H9 (cell line): ENCODE measurements around the gene VANGL2. TPM values are rescaled to one million over a fixed set of nuclear protein-coding genes. Genes with fewer than 3 reads are reported as not detected.

ENCODE experiments used
- DNase-seq: peaks from one replicate; pipeline ENCODE4 v3.0.0-alpha.2; 2017
- H2AFZ ChIP-seq: one replicate; pipeline ENCODE4 v1.6.1; 2013; ENCODE audit warnings: mild to moderate bottlenecking, low read length, control low read depth, moderate library complexity
- H2AK5ac ChIP-seq: 2 replicates; pipeline ENCODE4 v1.6.1; 2013; ENCODE audit warnings: low read length, control low read depth, mixed read lengths; ENCODE audit not compliant: insufficient read length
- H2BK120ac ChIP-seq: one replicate; pipeline ENCODE4 v1.6.1; 2013; ENCODE audit warnings: low read depth, mild to moderate bottlenecking, low read length, control low read depth, inconsistent platforms; ENCODE audit not compliant: poor library complexity, severe bottlenecking
- H2BK12ac ChIP-seq: 2 replicates; pipeline ENCODE4 v1.6.1; 2013; ENCODE audit warnings: low read length, control low read depth, mixed read lengths, low read depth; ENCODE audit not compliant: insufficient read length
- H2BK15ac ChIP-seq: 2 replicates; pipeline ENCODE4 v1.6.1; 2013; ENCODE audit warnings: low read depth, low read length, control low read depth
- H2BK20ac ChIP-seq: one replicate; pipeline ENCODE4 v1.6.1; 2013; ENCODE audit warnings: low read depth, mild to moderate bottlenecking, low read length, control low read depth, inconsistent platforms; ENCODE audit not compliant: poor library complexity, severe bottlenecking
- H2BK5ac ChIP-seq: 2 replicates; pipeline ENCODE4 v1.6.1; 2013; ENCODE audit warnings: low read length, control low read depth, mixed read lengths; ENCODE audit not compliant: insufficient read length
- H3K14ac ChIP-seq: 2 replicates; pipeline ENCODE4 v1.6.1; 2013; ENCODE audit warnings: low read length, control low read depth; ENCODE audit not compliant: insufficient read depth
- H3K18ac ChIP-seq: 2 replicates; pipeline ENCODE4 v1.6.1; 2013; ENCODE audit warnings: low read depth, mild to moderate bottlenecking, mixed read lengths, low read length, control low read depth; ENCODE audit not compliant: insufficient read length
- H3K23ac ChIP-seq: 2 replicates; pipeline ENCODE4 v1.6.1; 2013; ENCODE audit warnings: low read length, control low read depth, mixed read lengths, low read depth; ENCODE audit not compliant: insufficient read length
- H3K23me2 ChIP-seq: 2 replicates; pipeline ENCODE4 v1.6.1; 2013; ENCODE audit warnings: low read depth, mild to moderate bottlenecking, mixed read lengths, low read length, control low read depth; ENCODE audit not compliant: insufficient read length, poor library complexity, severe bottlenecking
- H3K27ac ChIP-seq: 2 replicates; pipeline ENCODE4 v1.5.1; 2013; ENCODE audit warnings: low read length, control low read depth, mixed read lengths, low read depth; ENCODE audit not compliant: insufficient read length
- H3K27me3 ChIP-seq: 2 replicates; pipeline ENCODE4 v1.6.1; 2013; ENCODE audit warnings: low read length, control low read depth, inconsistent platforms; ENCODE audit not compliant: insufficient read depth
- H3K4ac ChIP-seq: 2 replicates; pipeline ENCODE4 v1.6.1; 2013; ENCODE audit warnings: low read depth, mild to moderate bottlenecking, control low read depth, inconsistent platforms, low read length, moderate library complexity
- H3K4me1 ChIP-seq: 2 replicates; pipeline ENCODE4 v1.6.1; 2013; ENCODE audit warnings: low read length, control low read depth, inconsistent platforms; ENCODE audit not compliant: insufficient read depth
- H3K4me2 ChIP-seq: 2 replicates; pipeline ENCODE4 v1.6.1; 2013; ENCODE audit warnings: low read length, control low read depth, mixed read lengths; ENCODE audit not compliant: insufficient read length, insufficient read depth
- H3K56ac ChIP-seq: 2 replicates; pipeline ENCODE4 v1.6.1; 2013; ENCODE audit warnings: low read depth, mild to moderate bottlenecking, mixed read lengths, low read length, control low read depth; ENCODE audit not compliant: insufficient read length
- H3K79me1 ChIP-seq: 2 replicates; pipeline ENCODE4 v1.6.1; 2013; ENCODE audit warnings: low read depth, mild to moderate bottlenecking, moderate library complexity, low read length, control low read depth, inconsistent platforms; ENCODE audit not compliant: insufficient read depth, poor library complexity, severe bottlenecking
- H3K79me2 ChIP-seq: 2 replicates; pipeline ENCODE4 v1.6.1; 2013; ENCODE audit warnings: low read length, control low read depth, inconsistent platforms; ENCODE audit not compliant: insufficient read depth
- H3K9ac ChIP-seq: 2 replicates; pipeline ENCODE4 v1.6.1; 2013; ENCODE audit warnings: low read length, control low read depth, mixed read lengths; ENCODE audit not compliant: insufficient read length; ENCODE audit errors: extremely low read depth
- H3K9me3 ChIP-seq: one replicate; pipeline ENCODE4 v1.6.1; 2013; ENCODE audit warnings: low read depth, low read length, inconsistent platforms; ENCODE audit not compliant: control insufficient read depth
- H3T11ph ChIP-seq: one replicate; pipeline ENCODE4 v1.6.1; 2013; ENCODE audit warnings: mild to moderate bottlenecking, low read length, control low read depth, inconsistent platforms
- H4K20me1 ChIP-seq: one replicate; pipeline ENCODE4 v1.6.1; 2013; ENCODE audit not compliant: control insufficient read depth, insufficient read length, insufficient read depth
- H4K5ac ChIP-seq: 2 replicates; pipeline ENCODE4 v1.6.1; 2013; ENCODE audit warnings: low read depth, mild to moderate bottlenecking, mixed read lengths, low read length, control low read depth; ENCODE audit not compliant: insufficient read length
- H4K8ac ChIP-seq: replicated peaks from 2 replicates; pipeline ENCODE4 v1.6.1; 2013; ENCODE audit warnings: low read length, control low read depth, mixed read lengths, low read depth; ENCODE audit not compliant: insufficient read length
- H4K91ac ChIP-seq: 2 replicates; pipeline ENCODE4 v1.6.1; 2013; ENCODE audit warnings: low read depth, mild to moderate bottlenecking, moderate library complexity, mixed read lengths, low read length, control low read depth; ENCODE audit not compliant: insufficient read length
- H3K27ac Mint-ChIP-seq, 3 experiments: 2 replicates in 2 of 3; 3 replicates in 1 of 3; pipeline ENCODE4 v1.8.0; 2020 to 2021; ENCODE audit warnings: mixed read lengths in 3 of 3, mild to moderate bottlenecking in 1 of 3, moderate library complexity in 1 of 3
- H3K27me3 Mint-ChIP-seq: 2 replicates; pipeline ENCODE4 v1.8.0; 2021; ENCODE audit warnings: low read depth, mild to moderate bottlenecking, moderate library complexity, mixed read lengths
- H3K36me3 Mint-ChIP-seq, 3 experiments: 2 replicates in 2 of 3; 3 replicates in 1 of 3; pipeline ENCODE4 v1.8.0; 2020 to 2021; ENCODE audit warnings: low read depth in 3 of 3, mixed read lengths in 3 of 3; ENCODE audit not compliant: insufficient read depth in 1 of 3
- H3K4me1 Mint-ChIP-seq, 2 experiments: 2 replicates each; pipeline ENCODE4 v1.8.0; 2020; ENCODE audit warnings: mixed read lengths in 2 of 2
- H3K4me3 Mint-ChIP-seq, 2 experiments: 2 replicates in 1 of 2; 3 replicates in 1 of 2; pipeline ENCODE4 v1.8.0; 2020 to 2021; ENCODE audit warnings: mild to moderate bottlenecking in 2 of 2, mixed read lengths in 2 of 2, moderate library complexity in 1 of 2
- H3K9me3 Mint-ChIP-seq, 2 experiments: 2 replicates in 1 of 2; 3 replicates in 1 of 2; pipeline ENCODE4 v1.8.0; 2020; ENCODE audit warnings: mild to moderate bottlenecking in 2 of 2, mixed read lengths in 2 of 2, moderate library complexity in 1 of 2
- WGBS: extraction: QIAGEN DNeasy Blood & Tissue Kit; methylation state at CpG from one replicate; pipeline ENCODE4 v1.1.7; 2013; ENCODE audit warnings: missing lambda C conversion rate, low lambda C conversion rate, mixed read lengths; ENCODE audit not compliant: insufficient read length; ENCODE audit errors: extremely low coverage; 5-methylcytosine and 5-hydroxymethylcytosine counted together
- total RNA-seq: library from RNA; stranded (reverse); gene quantifications from 2 replicates; pipeline ENCODE4 v1.2.1, GENCODE V29; 2021
- TF ChIP-seq, protein P1 (sequence below): fragments of 200-600 bp; sonication (generic); conservative IDR thresholded peaks from 3 replicates; pipeline ENCODE4 v1.8.0; 2021; ENCODE audit warnings: antibody characterized with exemption, mild to moderate bottlenecking

VANGL2 gene
- total RNA-seq, 1 experiment from 2014 or later, result 58.5 TPM

GRCh38 chr1:160465123-160465522, 64.8 kb downstream of the VANGL2 start:
- no peaks in the 10 kb centered on the region for H3K79me1 ChIP-seq
- no peak overlapping the region for H3T11ph ChIP-seq
- Mint-ChIP-seq H3K4me1 (peaks cover 17 to 24% of the 10 kb centered on the region in 2 experiments), H3K36me3 (no peaks in the 10 kb centered on the region), H3K9me3 (no peaks in the 10 kb centered on the region; a peak in 1 of 5 replicates), H3K27ac (peak overlapping the region in 1 of 3 experiments; percentile 42; a peak in 1 of 7 replicates), H3K27me3 (no peaks in the 10 kb centered on the region), H3K4me3 (no peak overlapping the region)
- H2AFZ ChIP-seq, result no peak overlapping the region
- H3K79me2 ChIP-seq, result no peaks in the 10 kb centered on the region
- no peak overlapping the region for H4K91ac ChIP-seq
- H3K9ac ChIP-seq, result no peak overlapping the region
- H3K23me2 ChIP-seq, result no peaks in the 10 kb centered on the region
- no peak overlapping the region for H2BK5ac ChIP-seq
- no peak overlapping the region for H3K4me2 ChIP-seq
- no peak overlapping the region for H3K56ac ChIP-seq
- no peak overlapping the region for H3K23ac ChIP-seq
- H2BK120ac ChIP-seq, result no peak overlapping the region
- H3K4ac ChIP-seq, result no peak overlapping the region
- no peak overlapping the region for H3K14ac ChIP-seq
- H2BK20ac ChIP-seq, result no peak overlapping the region
- no peaks in the 10 kb centered on the region for H4K20me1 ChIP-seq
- TF ChIP-seq, protein P1, sequence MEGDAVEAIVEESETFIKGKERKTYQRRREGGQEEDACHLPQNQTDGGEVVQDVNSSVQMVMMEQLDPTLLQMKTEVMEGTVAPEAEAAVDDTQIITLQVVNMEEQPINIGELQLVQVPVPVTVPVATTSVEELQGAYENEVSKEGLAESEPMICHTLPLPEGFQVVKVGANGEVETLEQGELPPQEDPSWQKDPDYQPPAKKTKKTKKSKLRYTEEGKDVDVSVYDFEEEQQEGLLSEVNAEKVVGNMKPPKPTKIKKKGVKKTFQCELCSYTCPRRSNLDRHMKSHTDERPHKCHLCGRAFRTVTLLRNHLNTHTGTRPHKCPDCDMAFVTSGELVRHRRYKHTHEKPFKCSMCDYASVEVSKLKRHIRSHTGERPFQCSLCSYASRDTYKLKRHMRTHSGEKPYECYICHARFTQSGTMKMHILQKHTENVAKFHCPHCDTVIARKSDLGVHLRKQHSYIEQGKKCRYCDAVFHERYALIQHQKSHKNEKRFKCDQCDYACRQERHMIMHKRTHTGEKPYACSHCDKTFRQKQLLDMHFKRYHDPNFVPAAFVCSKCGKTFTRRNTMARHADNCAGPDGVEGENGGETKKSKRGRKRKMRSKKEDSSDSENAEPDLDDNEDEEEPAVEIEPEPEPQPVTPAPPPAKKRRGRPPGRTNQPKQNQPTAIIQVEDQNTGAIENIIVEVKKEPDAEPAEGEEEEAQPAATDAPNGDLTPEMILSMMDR, result no peak
- DNase-seq, result no peak
- H2AK5ac ChIP-seq, result no peak overlapping the region
- no peak overlapping the region for H4K8ac ChIP-seq
- no peak overlapping the region for H3K27ac ChIP-seq
- H3K27me3 ChIP-seq, result no peaks in the 10 kb centered on the region
- no peak overlapping the region for H2BK15ac ChIP-seq
- no peak overlapping the region for H3K18ac ChIP-seq
- H3K9me3 ChIP-seq, result no peaks in the 10 kb centered on the region
- H4K5ac ChIP-seq, result no peak overlapping the region
- no CpG with 5 or more reads among the region's 6 CpGs for WGBS
- H3K4me1 ChIP-seq, result no peaks in the 10 kb centered on the region
- no peak overlapping the region for H2BK12ac ChIP-seq
